MCF 10A (cell line): ENCODE results near the gene PIAS2. TPM values are rescaled to one million over a fixed set of nuclear protein-coding genes. Genes with fewer than 3 reads are reported as not detected.
"Not testable (repeated sequence)": the region's sequence is repeated elsewhere in the genome, so short reads cannot be mapped to it uniquely, and the experiment has no call there.

Experiments
- BruUV-seq: library from RNA; stranded (reverse); fragments of 400-500 nt; replicated peaks from 2 replicates; lab custom pipeline; 2021; lab: Mats Ljungman, UMichigan
- CTCF ChIA-PET: fragments of 300-600 bp; sonication (Branson Sonifier 250); formaldehyde crosslinking; extraction: SDS; loops from one replicate; lab custom pipeline; 2021; ENCODE audit warnings: antibody characterized with exemption, inconsistent platforms; lab: Yijun Ruan, JAX
- POLR2A ChIA-PET: fragments of 300-600, 350-650 bp; sonication (Branson Sonifier 250); formaldehyde crosslinking; extraction: SDS; loops from one replicate; lab custom pipeline; 2020; ENCODE audit warnings: antibody characterized with exemption, inconsistent platforms; lab: Yijun Ruan, JAX
- DNase-seq: peaks from one replicate; pipeline ENCODE4 v3.0.0-alpha.2; 2018; ENCODE audit not compliant: unreplicated experiment
- H3K27ac Mint-ChIP-seq: one replicate; pipeline ENCODE4 v1.8.0; 2022; ENCODE audit warnings: mild to moderate bottlenecking, low read depth, mixed read lengths; ENCODE audit not compliant: unreplicated experiment
- H3K27me3 Mint-ChIP-seq: one replicate; pipeline ENCODE4 v1.8.0; 2022; ENCODE audit warnings: mixed read lengths; ENCODE audit not compliant: insufficient read depth, unreplicated experiment
- H3K36me3 Mint-ChIP-seq: one replicate; pipeline ENCODE4 v1.8.0; 2022; ENCODE audit warnings: mild to moderate bottlenecking, moderate library complexity, mixed read lengths; ENCODE audit not compliant: insufficient read depth, unreplicated experiment
- H3K4me1 Mint-ChIP-seq: one replicate; pipeline ENCODE4 v1.8.0; 2022; ENCODE audit warnings: mixed read lengths; ENCODE audit not compliant: insufficient read depth, unreplicated experiment
- H3K4me3 Mint-ChIP-seq: one replicate; pipeline ENCODE4 v1.8.0; 2022; ENCODE audit warnings: mild to moderate bottlenecking, moderate library complexity, mixed read lengths; ENCODE audit not compliant: unreplicated experiment
- H3K9me3 Mint-ChIP-seq: one replicate; pipeline ENCODE4 v1.8.0; 2022; ENCODE audit warnings: mixed read lengths; ENCODE audit not compliant: unreplicated experiment
- CTCF ChIP-seq: fragments of 200-600 bp; IDR thresholded peaks from one replicate; pipeline ENCODE4 v1.8.0; 2022; ENCODE audit warnings: antibody characterized with exemption, mild to moderate bottlenecking; ENCODE audit not compliant: unreplicated experiment
- intact Hi-C: fragments of 100-400 bp; cut with micrococcal nuclease; formaldehyde crosslinking; loops from 2 replicates; pipeline ENCODE4 v1.14.1; 2022
- total RNA-seq: library from RNA; stranded (reverse); gene quantifications from 2 replicates; pipeline ENCODE4 v1.2.3, GENCODE V29; 2022

Gene PIAS2
- total RNA-seq, 1 experiment from 2014 or later = 28.2 TPM

GRCh38 chr18:46866523-46866922 lies 50.8 kb downstream of the PIAS2 start:
- Mint-ChIP-seq H3K9me3 (peaks cover 34% of the 10 kb centered on the region), H3K4me1 (peaks cover 12% of the 10 kb centered on the region), H3K27me3 (no peaks in the 10 kb centered on the region), H3K36me3 (peaks cover 4% of the 10 kb centered on the region), H3K4me3 (no peak overlapping the region), H3K27ac (no peak overlapping the region)
- CTCF ChIA-PET = no interaction called here
- DNase-seq = no peak
- BruUV-seq = no TSS peak
- POLR2A ChIA-PET = no interaction called here
- intact Hi-C loops = no loop called here
- no peak for TF ChIP-seq CTCF

GRCh38 chr18:46865245-46865644 lies 52.1 kb downstream of the PIAS2 start:
- Mint-ChIP-seq H3K4me1 (peaks cover 12% of the 10 kb centered on the region), H3K9me3 (peaks cover 27% of the 10 kb centered on the region)
- H3K4me3 Mint-ChIP-seq, BruUV-seq, DNase-seq, H3K27me3 Mint-ChIP-seq, H3K27ac Mint-ChIP-seq, H3K36me3 Mint-ChIP-seq, intact Hi-C loops, POLR2A ChIA-PET: not testable (repeated sequence)
- CTCF ChIA-PET = interaction anchor here (0.6 kb wide), 1 partner anchor 86 kb away, joined by 6 read pairs; no protein-coding TSS in a partner anchor

GRCh38 chr18:46859855-46860254 lies 57.5 kb downstream of the PIAS2 start:
- Mint-ChIP-seq H3K4me1 (peaks cover 11% of the 10 kb centered on the region), H3K27me3 (no peaks in the 10 kb centered on the region), H3K27ac (no peak overlapping the region), H3K9me3 (no peaks in the 10 kb centered on the region), H3K4me3 (no peak overlapping the region), H3K36me3 (peaks cover 13% of the 10 kb centered on the region)
- BruUV-seq = no TSS peak
- DNase-seq = no peak
- POLR2A ChIA-PET = interaction anchor here (0.6 kb wide), 1 partner anchor 71 kb away, joined by 3 read pairs; no protein-coding TSS in a partner anchor
- no peak for TF ChIP-seq CTCF
- CTCF ChIA-PET = interaction anchor here (0.7 kb wide), 1 partner anchor 88 kb away, joined by 3 read pairs; no protein-coding TSS in a partner anchor
- intact Hi-C loops = no loop called here

GRCh38 chr18:46858290-46858689 lies 59.0 kb downstream of the PIAS2 start:
- DNase-seq = no peak
- Mint-ChIP-seq H3K9me3 (no peaks in the 10 kb centered on the region), H3K27me3 (no peaks in the 10 kb centered on the region), H3K4me3 (no peak overlapping the region), H3K27ac (no peak overlapping the region), H3K36me3 (peaks cover 13% of the 10 kb centered on the region), H3K4me1 (peaks cover 11% of the 10 kb centered on the region)
- no TSS peak for BruUV-seq
- intact Hi-C loops = no loop called here
- ChIA-PET POLR2A (no interaction called here), CTCF (interaction anchor here (0.7 kb wide), 1 partner anchor 911 kb away, joined by 3 read pairs; no protein-coding TSS in a partner anchor)
- no peak for TF ChIP-seq CTCF

- Mint-ChIP-seq H3K27me3 (no peaks in the 10 kb centered on the region), H3K36me3 (peaks cover 18% of the 10 kb centered on the region), H3K9me3 (no peaks in the 10 kb centered on the region), H3K4me1 (peaks cover 11% of the 10 kb centered on the region), H3K4me3 (no peak overlapping the region), H3K27ac (no peak overlapping the region)
- BruUV-seq = no TSS peak
- DNase-seq = no peak
- no peak for TF ChIP-seq CTCF
- ChIA-PET CTCF (interaction anchor here (0.7 to 1.1 kb wide), 3 partner anchors 11 to 760 kb away, joined by 3 read pairs; no protein-coding TSS in a partner anchor), POLR2A (no interaction called here)
- intact Hi-C loops = no loop called here
Observed at GRCh38 chr18:46856973-46857372, 60.3 kb downstream of the PIAS2 start.
